HEK293 (cell line): ENCODE results near the gene PRKCD.

ENCODE experiments used
- GLI4 ChIP-seq: fragments of 450-650 bp; formaldehyde crosslinking; IDR thresholded peaks from 2 replicates; pipeline ENCODE4 v1.5.1; 2016; ENCODE audit warnings: missing biosample characterization, missing genetic modification characterization
- OSR2 ChIP-seq: fragments of 450-650 bp; formaldehyde crosslinking; IDR thresholded peaks from 2 replicates; pipeline ENCODE4 v1.5.1; 2016; ENCODE audit warnings: missing biosample characterization, missing genetic modification characterization
- PATZ1 ChIP-seq: fragments of 450-650 bp; formaldehyde crosslinking; IDR thresholded peaks from 2 replicates; pipeline ENCODE4 v1.5.1; 2016; ENCODE audit warnings: missing biosample characterization, missing genetic modification characterization
- TF ChIP-seq, protein P1 (sequence below): fragments of 450-650 bp; formaldehyde crosslinking; IDR thresholded peaks from 2 replicates; pipeline ENCODE4 v1.5.1; 2016; ENCODE audit warnings: missing biosample characterization, missing genetic modification characterization

GRCh38 chr3:53168175-53168923, 7.3 kb downstream of the PRKCD start:
- no peak for TF ChIP-seq GLI4 (tag by site-specific recombination)
- TF ChIP-seq OSR2 (tag by site-specific recombination): no peak
- TF ChIP-seq, protein P1, sequence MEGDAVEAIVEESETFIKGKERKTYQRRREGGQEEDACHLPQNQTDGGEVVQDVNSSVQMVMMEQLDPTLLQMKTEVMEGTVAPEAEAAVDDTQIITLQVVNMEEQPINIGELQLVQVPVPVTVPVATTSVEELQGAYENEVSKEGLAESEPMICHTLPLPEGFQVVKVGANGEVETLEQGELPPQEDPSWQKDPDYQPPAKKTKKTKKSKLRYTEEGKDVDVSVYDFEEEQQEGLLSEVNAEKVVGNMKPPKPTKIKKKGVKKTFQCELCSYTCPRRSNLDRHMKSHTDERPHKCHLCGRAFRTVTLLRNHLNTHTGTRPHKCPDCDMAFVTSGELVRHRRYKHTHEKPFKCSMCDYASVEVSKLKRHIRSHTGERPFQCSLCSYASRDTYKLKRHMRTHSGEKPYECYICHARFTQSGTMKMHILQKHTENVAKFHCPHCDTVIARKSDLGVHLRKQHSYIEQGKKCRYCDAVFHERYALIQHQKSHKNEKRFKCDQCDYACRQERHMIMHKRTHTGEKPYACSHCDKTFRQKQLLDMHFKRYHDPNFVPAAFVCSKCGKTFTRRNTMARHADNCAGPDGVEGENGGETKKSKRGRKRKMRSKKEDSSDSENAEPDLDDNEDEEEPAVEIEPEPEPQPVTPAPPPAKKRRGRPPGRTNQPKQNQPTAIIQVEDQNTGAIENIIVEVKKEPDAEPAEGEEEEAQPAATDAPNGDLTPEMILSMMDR (tag by site-specific recombination): no peak
- no peak for TF ChIP-seq PATZ1
